Suprapubic skin (tissue), 4 donors: ENCODE measurements around the gene NFIC. TPM values are rescaled to one million over a fixed set of nuclear protein-coding genes. Genes with fewer than 3 reads are reported as not detected.
"Not testable (repeated sequence)": the region's sequence is repeated elsewhere in the genome, so short reads cannot be mapped to it uniquely, and the experiment has no call there.

ENCODE experiments used
- DNase-seq, 2 donors: peaks; one replicate each; pipeline ENCODE4 v3.0.0-alpha.2; 2019; ENCODE audit warnings: low spot score in 2 of 2
- H3K27ac ChIP-seq: fragments of 200-600 bp; sonication (generic); one replicate; pipeline ENCODE4 v1.5.1; 2019
- H3K27me3 ChIP-seq: fragments of 200-600 bp; sonication (generic); one replicate; pipeline ENCODE4 v1.5.1; 2019
- H3K36me3 ChIP-seq: fragments of 200-600 bp; sonication (generic); one replicate; pipeline ENCODE4 v1.5.1; 2019
- H3K4me1 ChIP-seq: fragments of 200-600 bp; sonication (generic); one replicate; pipeline ENCODE4 v1.5.1; 2019
- H3K4me3 ChIP-seq: fragments of 200-600 bp; sonication (generic); one replicate; pipeline ENCODE4 v1.5.1; 2019; ENCODE audit warnings: mild to moderate bottlenecking
- H3K9me3 ChIP-seq: fragments of 200-600 bp; sonication (generic); one replicate; pipeline ENCODE4 v1.5.1; 2019
- EP300 ChIP-seq: sonication (generic); formaldehyde crosslinking; IDR thresholded peaks from one replicate; pipeline ENCODE4 v1.6.1; 2017; ENCODE audit warnings: antibody characterized with exemption
- POLR2A ChIP-seq, 2 donors: fragments of 450-650 bp; IDR thresholded peaks; one replicate each; pipeline ENCODE4 v1.6.1; 2017; ENCODE audit warnings: antibody characterized with exemption in 2 of 2, mild to moderate bottlenecking in 2 of 2, moderate library complexity in 2 of 2
- POLR2AphosphoS5 ChIP-seq, 3 donors: sonication (generic); formaldehyde crosslinking; IDR thresholded peaks; one replicate each; pipeline ENCODE4 v1.6.1; 2017; ENCODE audit warnings: antibody characterized with exemption in 3 of 3
- WGBS: methylation state at CpG from one replicate; pipeline ENCODE4 v1.1.5; 2018; 5-methylcytosine and 5-hydroxymethylcytosine counted together
- total RNA-seq, 4 donors: library from RNA; depleted of rRNA; stranded (reverse); fragments of >200 nt; gene quantifications; one replicate each; pipeline ENCODE4 v1.1.0, GENCODE V29; 2016
- TF ChIP-seq, protein P1 (sequence below), 2 donors: fragments of 200-600 bp in 1 of 2; fragments of 450-650 bp in 1 of 2; sonication (generic) in 1 of 2; IDR thresholded peaks; one replicate each; pipeline ENCODE4 v1.5.1; 2016 to 2019; ENCODE audit warnings: antibody characterized with exemption in 2 of 2, mild to moderate bottlenecking in 1 of 2, moderate library complexity in 1 of 2

The NFIC gene
- total RNA-seq, 4 donors from 2014 or later, result 135 to 234 (median 194) TPM

DNA sequence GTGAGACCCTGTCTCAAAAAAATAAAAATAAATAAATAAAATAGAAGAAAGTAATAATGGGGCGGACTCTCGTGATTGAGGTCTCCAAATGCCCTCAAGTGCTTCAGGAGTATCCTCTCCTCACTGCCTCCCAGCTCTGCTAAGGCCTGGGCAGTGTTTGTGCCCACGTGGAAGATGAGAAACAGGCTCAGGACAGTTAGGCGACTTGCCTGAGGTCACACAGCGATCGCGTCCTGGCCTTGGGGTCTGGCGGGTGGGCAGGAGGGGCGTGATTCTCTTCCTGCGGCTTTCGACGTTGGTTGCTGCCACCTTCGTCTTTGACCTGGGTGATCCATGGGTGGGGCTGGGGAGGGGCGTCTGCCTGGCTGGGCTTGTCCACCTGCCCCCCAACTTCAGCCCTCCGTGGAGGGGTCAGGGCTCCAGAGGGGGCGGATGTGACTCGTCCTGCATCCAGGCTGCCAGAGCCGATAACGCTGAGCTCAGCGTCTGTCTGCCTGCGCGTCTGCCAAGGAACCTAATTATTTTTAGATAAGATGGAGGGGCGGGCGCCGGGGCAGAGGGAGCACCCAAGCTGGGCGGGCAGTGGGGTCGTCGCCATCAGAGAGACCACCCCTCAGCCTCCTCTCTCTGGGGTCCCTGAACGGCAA is 56.9 kb downstream of the NFIC start:
- DNase-seq, result no peak
- no peak overlapping the region for H3K27ac ChIP-seq
- H3K4me3 ChIP-seq, result no peak overlapping the region
- H3K27me3 ChIP-seq, result no peaks in the 10 kb centered on the region
- H3K9me3 ChIP-seq, result no peaks in the 10 kb centered on the region
- peaks cover 26% of the 10 kb centered on the region for H3K36me3 ChIP-seq
- 50% methylated on average over 23 of the region's 29 CpGs for WGBS
- peaks cover 16% of the 10 kb centered on the region for H3K4me1 ChIP-seq
- TF ChIP-seq EP300 (no peak), POLR2AphosphoS5 (IDR thresholded peaks at IDR 0.05) (no peak), POLR2A (IDR thresholded peaks at IDR 0.05) (no peak)
- TF ChIP-seq, protein P1, sequence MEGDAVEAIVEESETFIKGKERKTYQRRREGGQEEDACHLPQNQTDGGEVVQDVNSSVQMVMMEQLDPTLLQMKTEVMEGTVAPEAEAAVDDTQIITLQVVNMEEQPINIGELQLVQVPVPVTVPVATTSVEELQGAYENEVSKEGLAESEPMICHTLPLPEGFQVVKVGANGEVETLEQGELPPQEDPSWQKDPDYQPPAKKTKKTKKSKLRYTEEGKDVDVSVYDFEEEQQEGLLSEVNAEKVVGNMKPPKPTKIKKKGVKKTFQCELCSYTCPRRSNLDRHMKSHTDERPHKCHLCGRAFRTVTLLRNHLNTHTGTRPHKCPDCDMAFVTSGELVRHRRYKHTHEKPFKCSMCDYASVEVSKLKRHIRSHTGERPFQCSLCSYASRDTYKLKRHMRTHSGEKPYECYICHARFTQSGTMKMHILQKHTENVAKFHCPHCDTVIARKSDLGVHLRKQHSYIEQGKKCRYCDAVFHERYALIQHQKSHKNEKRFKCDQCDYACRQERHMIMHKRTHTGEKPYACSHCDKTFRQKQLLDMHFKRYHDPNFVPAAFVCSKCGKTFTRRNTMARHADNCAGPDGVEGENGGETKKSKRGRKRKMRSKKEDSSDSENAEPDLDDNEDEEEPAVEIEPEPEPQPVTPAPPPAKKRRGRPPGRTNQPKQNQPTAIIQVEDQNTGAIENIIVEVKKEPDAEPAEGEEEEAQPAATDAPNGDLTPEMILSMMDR (IDR thresholded peaks at IDR 0.05), result no peak

DNA sequence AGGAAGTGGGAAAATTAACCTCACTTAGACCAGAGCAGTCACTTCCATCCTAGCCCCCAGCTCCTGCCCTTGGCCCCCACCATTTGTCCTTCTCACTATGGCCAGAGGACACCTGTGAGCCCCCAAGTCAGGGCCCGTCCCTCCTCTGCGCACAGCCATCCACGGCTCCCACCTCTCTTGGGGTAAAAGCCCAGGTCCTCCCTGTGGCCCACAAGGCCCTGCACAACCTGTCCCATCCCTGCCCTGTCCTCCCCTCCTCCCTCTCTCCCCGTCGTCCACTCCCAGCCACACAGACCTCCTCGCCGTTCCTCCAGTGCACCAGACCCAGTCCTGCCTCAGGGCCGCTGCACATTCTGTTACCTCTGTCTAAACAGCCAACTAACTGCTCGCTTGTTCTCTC is 60.0 kb downstream of the NFIC start:
- H3K36me3 ChIP-seq, result peaks cover 20% of the 10 kb centered on the region
- no peaks in the 10 kb centered on the region for H3K9me3 ChIP-seq
- no peak for TF ChIP-seq POLR2A (IDR thresholded peaks at IDR 0.05)
- no peak for TF ChIP-seq POLR2AphosphoS5 (IDR thresholded peaks at IDR 0.05)
- no peak for TF ChIP-seq EP300
- TF ChIP-seq, protein P1 (IDR thresholded peaks at IDR 0.05), result no peak

DNA sequence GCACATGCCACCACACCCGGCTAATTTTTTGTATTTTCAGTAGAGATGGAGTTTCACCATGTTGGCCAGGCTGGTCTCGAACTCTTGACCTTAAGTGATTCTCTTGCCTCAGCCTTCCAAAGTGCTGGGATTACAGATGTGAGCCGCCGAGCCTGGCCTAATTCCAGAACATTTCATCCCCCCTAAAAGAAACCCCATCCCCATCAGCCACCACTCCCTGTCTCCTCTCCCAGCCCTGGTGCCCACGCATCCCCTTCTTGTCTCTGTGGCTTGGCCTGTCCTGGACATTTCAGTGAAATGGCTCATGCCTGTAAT is 63.9 kb downstream of the NFIC start:
- Histone ChIP-seq H3K27ac (peak overlapping the region; percentile 82), H3K4me1 (peaks cover 53% of the 10 kb centered on the region), H3K36me3 (peaks cover 29% of the 10 kb centered on the region)
- not testable (repeated sequence) for DNase-seq, H3K4me3 ChIP-seq, H3K9me3 ChIP-seq, H3K27me3 ChIP-seq
- 56% methylated on average over 5 of the region's 5 CpGs for WGBS

More for the DNA sequence above, 60.0 kb downstream of the NFIC start:
- 94% methylated on average over 9 of the region's 9 CpGs for WGBS
- no peak overlapping the region for H3K27ac ChIP-seq
- H3K4me1 ChIP-seq, result peaks cover 44% of the 10 kb centered on the region
- H3K27me3 ChIP-seq, result no peaks in the 10 kb centered on the region
- no peak overlapping the region for H3K4me3 ChIP-seq
- DNase-seq, result no peak

DNA sequence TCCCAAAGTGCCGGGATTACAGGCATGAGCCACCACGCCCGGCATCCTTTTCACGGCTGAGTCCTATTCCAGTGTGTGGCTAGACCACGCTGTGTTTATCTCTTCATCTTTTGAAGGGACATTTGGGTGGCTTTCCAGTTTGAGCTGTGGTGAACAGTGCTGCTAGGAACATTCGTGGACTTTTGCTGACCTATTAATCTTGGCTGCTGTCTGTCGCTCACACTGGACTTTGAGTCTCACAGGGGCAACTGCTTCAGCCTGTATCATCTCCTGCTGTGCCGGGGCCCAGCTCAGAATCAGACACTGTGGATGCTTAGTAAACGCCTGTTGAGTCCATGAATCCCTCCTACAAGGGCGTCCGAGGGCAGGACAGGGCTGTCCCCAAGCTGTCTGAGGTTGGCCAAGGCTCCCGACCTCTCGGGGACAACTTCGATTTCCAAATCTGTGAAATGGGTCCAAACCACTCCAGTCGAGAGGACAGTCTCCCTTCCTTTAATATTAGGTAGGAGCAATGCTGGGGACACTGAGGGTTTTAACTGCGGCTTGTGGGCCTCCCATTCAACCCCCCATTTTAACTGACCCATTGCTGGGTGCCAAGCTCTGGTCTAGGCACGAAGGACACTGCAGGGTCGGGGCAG is 65.5 kb downstream of the NFIC start:
- Histone ChIP-seq H3K9me3 (no peaks in the 10 kb centered on the region), H3K27me3 (no peaks in the 10 kb centered on the region), H3K4me1 (peaks cover 58% of the 10 kb centered on the region), H3K27ac (peak overlapping the region; percentile 63), H3K36me3 (peaks cover 24% of the 10 kb centered on the region), H3K4me3 (no peak overlapping the region)
- TF ChIP-seq EP300 (no peak), POLR2AphosphoS5 (IDR thresholded peaks at IDR 0.05) (no peak), POLR2A (IDR thresholded peaks at IDR 0.05) (no peak)
- TF ChIP-seq, protein P1 (IDR thresholded peaks at IDR 0.05), result no peak
- WGBS, result 86% methylated on average over 15 of the region's 18 CpGs
- DNase-seq, result no peak

GRCh38 chr19:3433313-3433712 is 66.9 kb downstream of the NFIC start:
- Histone ChIP-seq H3K27ac (peak overlapping the region; percentile 92), H3K9me3 (no peaks in the 10 kb centered on the region), H3K4me3 (no peak overlapping the region), H3K27me3 (no peaks in the 10 kb centered on the region), H3K36me3 (peaks cover 36% of the 10 kb centered on the region), H3K4me1 (peaks cover 54% of the 10 kb centered on the region)
- 90% methylated on average over 2 of the region's 12 CpGs for WGBS
- no peak for TF ChIP-seq EP300
- TF ChIP-seq POLR2AphosphoS5 (IDR thresholded peaks at IDR 0.05), result no peak
- TF ChIP-seq POLR2A (IDR thresholded peaks at IDR 0.05), result no peak
- TF ChIP-seq, protein P1 (IDR thresholded peaks at IDR 0.05), result no peak
- DNase-seq, result no peak
